Skeletal muscle tissue (tissue), 4 donors: Measurements from ENCODE around the gene CEP104. TPM values are rescaled to one million over a fixed set of nuclear protein-coding genes. Genes with fewer than 3 reads are reported as not detected.

ENCODE experiments used
- H3K27ac ChIP-seq: one replicate; pipeline ENCODE4 v1.7.0; 2013; ENCODE audit warnings: mild to moderate bottlenecking, low read depth, low read length, inconsistent platforms
- H3K27me3 ChIP-seq, 3 donors: one replicate each; pipeline ENCODE4 v1.7.0; 2013; ENCODE audit warnings: low read length in 3 of 3; ENCODE audit not compliant: control insufficient read depth in 3 of 3, insufficient read depth in 3 of 3
- H3K36me3 ChIP-seq, 3 donors: one replicate each; pipeline ENCODE4 v1.7.0; 2013; ENCODE audit warnings: low read length in 3 of 3; ENCODE audit not compliant: control insufficient read depth in 3 of 3, insufficient read depth in 3 of 3
- H3K4me1 ChIP-seq, 3 donors: one replicate each; pipeline ENCODE4 v1.7.0; 2013; ENCODE audit warnings: low read length in 3 of 3, mild to moderate bottlenecking in 3 of 3; ENCODE audit not compliant: control insufficient read depth in 3 of 3, insufficient read depth in 3 of 3
- H3K4me3 ChIP-seq, 3 donors: one replicate each; pipeline ENCODE4 v1.7.0; 2013; ENCODE audit warnings: low read length in 3 of 3
- H3K9ac ChIP-seq, 3 donors: one replicate each; pipeline ENCODE4 v1.7.0; 2013; ENCODE audit warnings: low read length in 3 of 3, mild to moderate bottlenecking in 3 of 3, moderate library complexity in 2 of 3, low read depth in 1 of 3
- H3K9me3 ChIP-seq, 3 donors: one replicate each; pipeline ENCODE4 v1.7.0; 2013; ENCODE audit warnings: low read length in 3 of 3; ENCODE audit not compliant: control insufficient read depth in 3 of 3
- total RNA-seq: library from RNA; depleted of rRNA; stranded (reverse); fragments of >200 nt; gene quantifications from one replicate; pipeline ENCODE4 v1.2.3, GENCODE V29; 2014
- donor health status: Osteomylitis.

The CEP104 gene
- total RNA-seq, 1 donor from 2014 or later: 26.1 TPM

- Histone ChIP-seq H3K27ac (no peak overlapping the region), H3K27me3 (no peaks in the 10 kb centered on the region), H3K9me3 (no peaks in the 10 kb centered on the region), H3K4me3 (no peak overlapping the region), H3K36me3 (peaks cover 66 to 70% (median 68%) of the 10 kb centered on the region in 3 donors), H3K9ac (no peak overlapping the region), H3K4me1 (no peaks in the 10 kb centered on the region)
Observed at GRCh38 chr1:3821004-3821403, 36.0 kb downstream of the CEP104 start.

GRCh38 chr1:3820316-3820715 lies 36.7 kb downstream of the CEP104 start:
- Histone ChIP-seq H3K9me3 (no peaks in the 10 kb centered on the region), H3K9ac (no peak overlapping the region), H3K4me1 (no peaks in the 10 kb centered on the region), H3K27ac (no peak overlapping the region), H3K36me3 (peaks cover 64 to 68% (median 68%) of the 10 kb centered on the region in 3 donors), H3K27me3 (no peaks in the 10 kb centered on the region), H3K4me3 (no peak overlapping the region)

GRCh38 chr1:3819771-3820200 lies 37.2 kb downstream of the CEP104 start:
- no peaks in the 10 kb centered on the region for H3K4me1 ChIP-seq
- no peak overlapping the region for H3K27ac ChIP-seq
- H3K4me3 ChIP-seq: no peak overlapping the region
- H3K36me3 ChIP-seq: peaks cover 65 to 70% (median 70%) of the 10 kb centered on the region in 3 donors
- H3K9ac ChIP-seq: no peak overlapping the region
- H3K9me3 ChIP-seq: no peaks in the 10 kb centered on the region
- no peaks in the 10 kb centered on the region for H3K27me3 ChIP-seq

GRCh38 chr1:3817821-3818597 lies 39.0 kb downstream of the CEP104 start:
- Histone ChIP-seq H3K36me3 (peaks cover 62 to 64% (median 63%) of the 10 kb centered on the region in 3 donors), H3K4me1 (no peaks in the 10 kb centered on the region)

GRCh38 chr1:3817138-3817740 lies 39.8 kb downstream of the CEP104 start:
- peaks cover 55 to 57% (median 55%) of the 10 kb centered on the region in 3 donors for H3K36me3 ChIP-seq

More at GRCh38 chr1:3817821-3818597, 39.0 kb downstream of the CEP104 start:
- Histone ChIP-seq H3K9ac (no peak overlapping the region), H3K27me3 (no peaks in the 10 kb centered on the region), H3K27ac (no peak overlapping the region), H3K4me3 (no peak overlapping the region), H3K9me3 (no peaks in the 10 kb centered on the region)

GRCh38 chr1:3816331-3817137 lies 40.5 kb downstream of the CEP104 start:
- no peak overlapping the region for H3K27ac ChIP-seq
- H3K27me3 ChIP-seq: no peaks in the 10 kb centered on the region
- H3K9me3 ChIP-seq: no peaks in the 10 kb centered on the region
- H3K4me3 ChIP-seq: no peak overlapping the region
- H3K9ac ChIP-seq: no peak overlapping the region
- H3K36me3 ChIP-seq: peaks cover 48 to 50% (median 49%) of the 10 kb centered on the region in 3 donors
- H3K4me1 ChIP-seq: no peaks in the 10 kb centered on the region

More at GRCh38 chr1:3817138-3817740, 39.8 kb downstream of the CEP104 start:
- Histone ChIP-seq H3K4me1 (no peaks in the 10 kb centered on the region), H3K9me3 (no peaks in the 10 kb centered on the region), H3K27me3 (no peaks in the 10 kb centered on the region), H3K4me3 (no peak overlapping the region), H3K27ac (no peak overlapping the region), H3K9ac (no peak overlapping the region)

- Histone ChIP-seq H3K36me3 (peaks cover 35% of the 10 kb centered on the region in 3 donors), H3K4me3 (no peak overlapping the region), H3K9me3 (no peaks in the 10 kb centered on the region), H3K4me1 (no peaks in the 10 kb centered on the region), H3K9ac (no peak overlapping the region), H3K27ac (no peak overlapping the region), H3K27me3 (no peaks in the 10 kb centered on the region)
Observed at GRCh38 chr1:3814771-3815561, 42.0 kb downstream of the CEP104 start.

GRCh38 chr1:3814065-3814464 lies 42.9 kb downstream of the CEP104 start:
- Histone ChIP-seq H3K9ac (no peak overlapping the region), H3K27ac (no peak overlapping the region), H3K36me3 (peaks cover 28 to 32% (median 29%) of the 10 kb centered on the region in 3 donors), H3K9me3 (no peaks in the 10 kb centered on the region), H3K4me3 (no peak overlapping the region), H3K27me3 (no peaks in the 10 kb centered on the region), H3K4me1 (no peaks in the 10 kb centered on the region)

GRCh38 chr1:3811595-3811911 lies 45.5 kb downstream of the CEP104 start:
- Histone ChIP-seq H3K9me3 (no peaks in the 10 kb centered on the region), H3K4me3 (no peak overlapping the region), H3K4me1 (no peaks in the 10 kb centered on the region), H3K36me3 (peaks cover 21 to 26% (median 24%) of the 10 kb centered on the region in 3 donors), H3K27me3 (peaks cover 0 to 5% (median 0%) of the 10 kb centered on the region in 3 donors), H3K27ac (no peak overlapping the region), H3K9ac (no peak overlapping the region)
